LHCN-M2 (cell line): ENCODE results near the gene CFAP77. TPM values are rescaled to one million over a fixed set of nuclear protein-coding genes. Genes with fewer than 3 reads are reported as not detected.
"Not testable (repeated sequence)": the region's sequence is repeated elsewhere in the genome, so short reads cannot be mapped to it uniquely, and the experiment has no call there.

Experiments used
- DNase-seq: peaks from one replicate; pipeline ENCODE4 v3.0.0-alpha.2; 2012; ENCODE audit warnings: low read depth
- total RNA-seq: library from RNA; depleted of rRNA; stranded (reverse); fragments of >200 nt; gene quantifications from 2 replicates; pipeline ENCODE4 v1.2.3, GENCODE V29; 2014

CFAP77 gene
- total RNA-seq, 1 experiment from 2014 or later: not detected

DNA sequence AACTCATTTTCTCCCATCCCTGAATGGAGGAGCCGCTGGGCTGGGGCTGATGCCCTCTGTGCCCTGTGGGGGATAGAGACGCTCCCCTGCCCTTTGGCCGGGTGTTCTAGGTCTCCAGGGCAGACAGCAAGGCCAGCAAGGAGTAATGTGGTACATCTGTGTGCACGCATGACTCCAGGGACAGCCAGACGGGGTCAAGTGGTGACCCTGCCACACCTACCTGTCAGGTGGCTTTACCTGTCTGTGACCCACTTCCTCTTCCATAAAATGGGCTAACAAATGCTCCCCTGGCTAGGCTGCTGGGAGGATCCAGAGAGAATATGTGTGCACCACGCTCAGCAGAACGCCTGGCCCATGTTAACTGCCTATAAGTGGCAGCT, 137.0 kb downstream of the CFAP77 start:
- no peak for DNase-seq

DNA sequence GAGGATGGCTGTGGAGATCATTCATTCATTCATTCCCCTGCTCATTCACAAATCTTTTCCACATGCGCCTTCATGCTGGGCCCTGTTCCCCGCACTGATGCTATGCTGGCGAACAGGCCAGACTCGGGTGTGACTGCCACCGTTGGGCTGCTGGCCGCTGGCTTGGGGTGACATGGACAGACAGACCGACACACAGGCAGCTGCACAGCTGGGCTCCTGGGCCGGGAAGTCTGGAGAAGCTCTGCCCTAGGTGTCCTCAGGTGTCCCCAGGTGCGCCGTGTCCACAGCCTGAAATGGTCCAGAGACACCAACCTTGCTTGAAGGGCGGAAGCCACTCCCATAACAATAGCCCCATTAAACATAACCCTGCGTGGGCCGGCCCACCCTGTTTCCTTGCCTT, 137.4 kb downstream of the CFAP77 start:
- no peak for DNase-seq

DNA sequence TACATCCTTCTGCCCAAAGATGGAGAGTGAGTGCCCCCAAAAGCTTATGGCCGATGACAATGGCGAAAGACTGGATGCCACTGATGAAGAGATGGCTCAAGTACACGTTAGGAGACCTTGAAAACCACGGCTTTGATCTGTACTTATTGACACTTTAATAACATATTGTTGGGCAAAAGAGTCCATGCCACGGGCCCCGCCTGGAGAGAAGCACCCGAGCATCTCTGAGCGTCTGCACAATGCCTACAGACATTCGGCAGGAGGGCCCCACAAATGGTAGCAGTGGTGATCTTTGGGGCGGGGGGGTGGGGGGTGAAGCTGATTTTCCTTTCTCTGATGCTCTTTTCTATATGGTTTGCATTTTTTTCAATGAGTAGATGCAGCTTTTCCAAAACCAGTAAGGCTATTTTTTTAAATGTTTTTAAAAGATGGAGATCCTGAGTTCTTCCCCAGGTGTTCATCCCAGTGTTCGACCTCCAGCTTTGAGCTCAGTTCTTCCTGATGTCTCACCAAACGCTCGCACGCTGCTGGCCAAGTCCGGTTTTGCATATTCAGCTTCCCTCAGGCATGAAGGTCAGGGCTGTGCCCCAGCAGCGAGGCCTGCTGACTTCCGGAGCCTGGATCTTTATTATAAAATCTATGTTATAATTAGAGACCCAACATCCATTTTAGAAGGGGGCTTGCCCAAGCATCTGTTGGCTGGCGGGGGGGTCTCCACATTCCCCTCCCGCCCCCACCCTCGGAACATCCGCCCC, 138.1 kb downstream of the CFAP77 start:
- DNase-seq: no peak

DNA sequence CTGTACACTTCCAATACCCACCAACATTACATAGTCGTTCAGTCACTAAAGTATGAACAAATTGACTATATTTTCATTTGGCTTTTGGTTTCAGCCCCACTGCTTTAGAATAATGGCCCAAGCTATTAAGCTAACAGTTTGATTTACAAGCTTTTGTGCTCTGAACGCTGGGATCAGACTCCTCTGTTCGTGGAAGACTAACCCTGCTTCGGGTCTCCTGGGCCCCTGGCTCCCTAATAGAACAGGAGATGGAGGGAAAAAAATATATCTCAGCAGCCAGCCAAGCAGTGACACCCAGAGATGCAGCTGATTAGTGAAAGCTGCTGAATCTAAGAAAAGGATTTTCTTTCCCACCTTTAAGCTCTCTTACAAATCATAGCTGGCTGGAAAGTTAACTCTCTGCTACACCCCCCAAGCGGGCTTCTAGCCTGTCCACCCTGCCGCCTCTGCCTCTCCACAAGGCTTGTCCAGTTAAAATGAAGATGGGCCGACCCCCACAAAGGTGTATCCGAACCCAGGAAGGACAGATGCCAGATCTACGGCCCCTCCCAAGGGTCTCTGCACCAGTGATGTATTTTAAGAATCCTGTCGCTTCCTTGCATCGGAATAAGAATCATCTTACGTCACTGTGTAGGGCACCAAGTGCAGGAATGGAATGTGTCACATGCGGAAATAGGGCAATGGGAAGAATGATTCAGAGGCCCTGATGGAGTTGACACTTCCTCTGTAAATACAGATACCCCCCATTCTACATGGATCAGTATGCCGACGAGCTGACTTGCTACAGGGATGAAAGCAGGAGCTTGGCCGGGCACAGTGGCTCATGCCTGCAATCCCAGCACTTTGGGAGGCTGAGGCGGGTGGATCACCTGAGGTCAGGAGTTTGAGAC, 139.0 kb downstream of the CFAP77 start:
- no peak for DNase-seq

DNA sequence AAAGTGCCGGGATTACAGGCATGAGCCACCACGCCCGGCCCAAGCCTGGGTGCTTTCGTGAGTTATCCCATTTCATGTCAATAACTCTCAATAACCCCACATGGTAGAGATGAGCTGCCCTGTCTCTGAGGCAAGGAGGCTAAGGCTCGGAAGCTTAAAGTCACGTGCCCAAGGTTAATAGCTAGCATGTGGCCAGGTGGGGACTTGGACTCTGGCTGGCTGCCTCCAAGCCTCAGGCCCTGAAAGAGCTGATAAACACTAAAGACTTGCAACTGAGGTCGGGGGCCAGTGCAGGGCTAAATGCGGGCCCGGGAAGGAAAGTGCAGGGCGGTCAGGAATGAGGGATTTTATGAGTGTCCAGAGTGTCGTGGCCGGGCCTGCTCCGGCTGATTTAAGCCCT, 141.5 kb downstream of the CFAP77 start:
- DNase-seq: no peak

DNA sequence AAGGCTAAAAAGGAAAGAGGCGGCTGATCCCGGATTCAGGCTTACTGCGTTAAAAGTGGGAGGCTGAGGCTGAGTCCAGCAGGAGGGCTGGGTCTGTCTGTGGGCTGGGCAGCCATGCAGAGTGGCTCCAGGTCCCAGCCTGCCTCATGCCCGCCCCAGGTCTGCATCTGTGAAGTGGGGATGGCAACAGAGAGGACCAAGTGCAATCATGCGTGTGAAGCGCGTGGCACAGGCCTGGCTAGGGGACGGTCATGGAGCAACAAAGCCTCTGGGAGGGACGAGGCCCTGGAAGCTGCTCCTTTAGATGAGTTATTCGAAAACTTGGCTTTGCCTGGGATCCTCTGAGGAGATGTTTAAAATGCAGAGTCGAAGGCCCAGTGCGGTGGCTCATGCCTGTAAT, 142.0 kb downstream of the CFAP77 start:
- no peak for DNase-seq

DNA sequence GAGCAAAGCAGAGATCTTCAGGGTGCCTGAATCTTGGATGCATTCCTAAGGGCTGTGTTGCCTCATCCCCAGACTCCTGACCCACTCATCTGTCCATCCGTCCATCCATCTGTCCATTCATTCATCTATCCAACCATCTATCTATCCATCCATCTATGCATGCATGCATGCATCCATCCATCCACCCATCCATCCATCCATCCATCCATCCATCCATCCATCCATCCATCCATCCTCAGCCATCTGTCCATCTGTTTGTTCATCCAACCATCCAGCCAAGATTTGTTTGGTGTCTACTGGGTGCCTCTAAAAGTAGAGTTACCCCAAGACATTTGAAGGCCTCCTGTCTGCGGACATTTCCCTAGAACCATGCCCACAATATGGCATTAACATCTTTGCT, 144.7 kb downstream of the CFAP77 start:
- DNase-seq: no peak

DNA sequence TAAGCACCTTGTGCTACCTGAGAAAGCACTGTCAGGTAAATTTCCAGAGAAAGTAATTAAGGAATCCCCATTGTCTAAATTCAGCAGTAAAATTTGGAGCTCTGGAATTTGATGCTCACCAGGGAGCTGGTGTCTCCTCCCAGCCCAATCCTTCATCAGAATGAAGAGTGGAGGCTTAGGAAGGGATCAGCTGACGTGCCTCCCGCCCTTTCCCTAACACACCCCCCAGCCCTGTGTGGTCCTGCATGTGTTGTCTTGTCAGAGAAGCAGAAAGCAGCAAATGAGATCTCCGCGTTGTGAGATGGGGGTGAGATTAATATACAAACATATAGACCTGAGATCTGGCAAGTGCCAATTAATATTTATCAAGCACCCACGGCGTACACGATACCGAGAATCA, 145.5 kb downstream of the CFAP77 start:
- no peak for DNase-seq

DNA sequence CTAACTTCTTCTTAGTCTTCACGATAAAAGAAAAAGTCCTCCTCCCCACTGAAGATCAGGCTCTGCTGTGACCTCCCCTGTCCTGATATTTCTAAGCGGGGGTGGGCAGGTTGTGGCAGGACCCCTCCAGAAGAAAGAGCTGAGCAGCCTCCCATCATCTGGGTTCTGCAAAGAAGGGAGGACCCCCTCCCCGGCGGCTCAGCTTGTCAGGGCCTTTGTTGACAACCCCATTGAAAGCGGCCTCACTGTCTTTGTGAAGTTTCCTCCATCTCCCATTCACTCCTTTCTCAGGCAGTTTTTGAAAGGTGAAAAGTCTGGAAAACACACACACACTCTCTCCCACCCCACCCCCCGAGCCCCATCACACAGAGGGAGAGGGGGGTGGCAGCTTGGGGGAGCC, 146.2 kb downstream of the CFAP77 start:
- no peak for DNase-seq

DNA sequence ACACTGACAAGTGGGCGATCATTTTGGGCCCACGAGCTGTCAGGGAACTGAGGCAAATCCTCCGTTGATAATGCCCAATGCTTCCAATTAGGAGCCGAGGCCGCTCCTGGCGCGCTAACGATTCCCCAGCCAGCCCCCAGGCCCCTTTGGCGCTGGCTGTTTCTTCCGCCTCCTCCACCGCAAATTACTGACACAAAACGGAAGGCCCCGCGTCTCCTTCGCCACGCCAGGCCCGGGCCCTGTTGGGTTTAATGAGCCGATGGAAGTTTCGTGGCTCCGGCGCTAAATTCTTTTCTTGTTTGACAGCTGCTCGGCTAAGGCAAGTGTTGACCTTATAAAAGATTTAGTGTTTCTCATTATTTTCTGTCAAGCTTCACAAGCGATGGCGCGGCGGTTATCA, 146.7 kb downstream of the CFAP77 start:
- no peak for DNase-seq

DNA sequence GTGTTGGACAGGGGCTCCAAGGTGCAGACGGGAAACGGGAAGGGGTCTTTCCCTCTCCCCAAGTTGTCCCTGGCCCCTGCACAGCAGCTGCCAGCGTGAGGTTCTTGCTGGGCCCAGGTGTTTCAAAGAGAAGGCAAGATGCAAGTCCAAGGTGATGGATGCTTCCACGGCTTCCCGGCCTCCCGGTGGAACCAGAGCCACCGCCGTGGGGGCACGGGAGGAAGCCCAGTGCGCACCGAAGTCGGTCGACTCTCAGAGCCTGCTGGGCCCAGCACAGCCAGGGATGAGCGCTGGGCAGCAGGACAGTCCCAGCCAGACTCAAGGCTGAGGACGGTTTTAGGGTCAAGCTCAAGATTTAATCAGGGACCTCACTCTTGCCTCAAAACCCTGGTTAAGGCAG, 147.1 kb downstream of the CFAP77 start:
- no peak for DNase-seq

DNA sequence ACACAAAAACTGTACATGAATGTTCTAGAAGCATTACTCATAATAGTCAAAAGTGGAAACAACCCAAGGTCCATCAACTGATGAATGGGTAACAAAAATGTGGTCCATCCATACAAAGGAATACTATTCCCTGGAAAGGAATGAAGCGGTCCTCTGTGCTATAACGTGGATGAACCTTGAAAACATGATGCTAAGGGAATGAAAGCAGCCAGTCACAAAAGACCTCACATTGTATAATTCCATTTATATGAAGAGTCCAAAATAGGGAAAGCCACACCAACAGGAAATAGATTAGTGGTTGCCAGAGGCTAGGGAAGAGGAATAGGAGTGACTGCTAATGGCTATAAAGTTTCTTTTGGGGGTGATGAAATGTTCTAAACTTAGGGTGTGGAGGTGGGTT, 149.7 kb downstream of the CFAP77 start:
- no peak for DNase-seq

DNA sequence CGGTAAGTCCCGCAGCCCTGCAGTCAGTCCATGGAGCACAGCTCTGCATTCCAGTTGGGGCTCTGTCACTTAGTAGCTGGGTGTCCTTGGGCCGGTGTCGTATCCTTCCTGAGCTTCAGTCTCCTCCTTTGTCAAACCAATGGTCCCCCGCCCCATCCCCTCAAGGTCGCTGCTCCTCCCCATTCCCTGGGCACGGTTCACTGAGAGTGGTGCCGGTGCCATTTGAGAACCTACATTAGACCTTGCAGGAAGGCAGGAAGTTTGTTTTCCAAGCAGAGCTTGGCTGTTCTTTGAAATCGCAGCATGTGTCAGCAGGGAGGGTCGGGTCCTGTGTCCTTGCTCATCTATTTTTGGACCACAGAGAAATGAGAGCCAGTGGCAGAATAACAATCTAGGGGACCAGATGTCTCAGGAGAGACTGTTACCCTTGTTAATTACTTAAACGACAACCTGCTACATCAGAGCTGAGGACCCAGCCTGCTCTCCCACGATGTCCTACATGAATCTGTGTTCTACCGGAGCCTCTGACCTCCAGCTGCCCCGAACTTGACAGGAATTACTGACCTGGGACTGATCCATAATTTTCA, 150.7 kb downstream of the CFAP77 start:
- DNase-seq: no peak

DNA sequence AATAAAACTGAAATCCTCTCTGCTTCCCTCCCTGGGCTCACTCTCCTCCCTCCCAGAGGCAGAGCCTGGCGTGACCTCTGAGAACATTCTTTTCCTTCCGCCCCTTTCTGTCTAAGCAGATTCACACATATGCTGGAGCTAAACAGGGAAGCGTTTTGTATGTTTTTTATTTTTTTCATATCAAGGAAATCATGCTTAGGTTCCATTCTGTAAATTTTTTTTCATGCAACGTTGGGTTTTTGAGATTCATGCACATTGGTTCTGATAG, 152.2 kb downstream of the CFAP77 start:
- DNase-seq: no peak

DNA sequence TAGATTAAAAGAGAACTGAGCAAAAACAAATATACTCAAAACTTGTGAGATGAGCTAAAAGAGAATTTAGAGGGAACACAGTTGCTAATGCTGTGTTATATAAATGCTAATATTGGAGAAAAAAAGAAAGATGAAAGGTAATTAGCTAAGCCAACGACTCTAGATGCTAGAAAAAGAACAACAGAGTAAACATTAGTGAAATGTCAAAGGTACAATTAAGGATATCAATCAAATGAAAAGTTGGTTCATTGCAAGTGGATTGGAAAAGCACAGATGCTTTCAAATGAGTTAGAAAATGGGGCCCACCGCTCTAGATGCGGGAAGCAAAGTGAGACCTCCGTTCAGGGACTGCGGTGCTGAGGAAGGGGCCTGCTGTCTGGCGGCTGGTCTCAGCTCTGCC, 154.5 kb downstream of the CFAP77 start:
- DNase-seq: no peak

DNA sequence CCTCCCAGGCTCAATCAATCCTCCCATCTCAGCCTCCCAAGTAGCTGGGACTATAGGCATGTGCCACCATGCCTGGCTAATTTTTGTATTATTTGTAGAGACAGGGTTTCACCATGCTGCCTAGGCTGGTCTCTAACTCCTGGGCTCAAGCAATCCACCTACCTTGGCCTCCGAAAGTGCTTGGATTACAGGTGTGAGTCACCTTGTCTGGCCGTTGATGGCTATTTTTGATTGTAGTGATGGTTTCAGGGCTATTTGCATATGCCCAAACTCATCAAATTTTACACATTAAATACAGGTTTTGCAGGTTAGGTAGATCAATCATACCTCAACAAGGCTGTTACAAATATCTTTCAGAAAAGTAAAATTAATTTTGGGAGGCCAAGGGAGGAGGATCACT, 158.8 kb downstream of the CFAP77 start:
- not testable (repeated sequence) for DNase-seq

DNA sequence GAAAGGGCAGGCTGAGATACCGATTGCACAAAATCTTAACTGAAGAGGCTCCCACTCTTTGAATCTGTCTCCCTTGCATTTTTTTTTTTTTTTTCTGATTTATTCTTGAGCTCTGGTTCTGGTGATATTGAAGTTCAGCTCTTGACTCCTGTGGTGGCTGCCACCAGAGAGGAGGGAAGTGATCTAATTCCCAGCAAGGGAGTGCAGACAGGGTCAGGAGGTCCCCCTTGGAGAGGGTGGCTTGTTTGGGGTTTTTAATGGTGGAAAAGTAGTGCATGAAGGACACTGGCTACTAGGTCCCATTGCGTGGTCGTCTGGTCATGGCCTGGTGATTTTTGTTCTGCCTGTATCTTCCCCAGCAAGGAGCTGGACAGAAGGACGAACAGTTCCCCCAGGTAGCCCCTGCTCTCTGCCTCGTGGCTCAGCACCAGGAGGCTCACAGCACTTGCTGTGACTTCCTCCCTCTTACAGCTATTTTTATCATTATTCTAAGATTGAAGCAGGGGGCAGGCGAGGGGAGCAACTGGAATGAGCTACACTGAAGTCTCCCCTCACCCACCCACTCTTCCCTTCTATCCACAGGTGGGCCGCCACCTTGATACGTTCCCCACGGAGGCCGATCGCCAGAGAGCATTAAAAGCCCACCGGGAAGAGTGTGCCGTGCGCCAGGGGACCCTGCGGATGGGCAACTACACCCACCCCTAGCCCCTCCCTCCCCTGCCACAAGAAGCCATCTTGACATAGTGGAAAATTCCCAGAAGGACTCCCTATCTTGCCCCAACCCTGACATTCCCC, 162.0 kb downstream of the CFAP77 start:
- DNase-seq: no peak

DNA sequence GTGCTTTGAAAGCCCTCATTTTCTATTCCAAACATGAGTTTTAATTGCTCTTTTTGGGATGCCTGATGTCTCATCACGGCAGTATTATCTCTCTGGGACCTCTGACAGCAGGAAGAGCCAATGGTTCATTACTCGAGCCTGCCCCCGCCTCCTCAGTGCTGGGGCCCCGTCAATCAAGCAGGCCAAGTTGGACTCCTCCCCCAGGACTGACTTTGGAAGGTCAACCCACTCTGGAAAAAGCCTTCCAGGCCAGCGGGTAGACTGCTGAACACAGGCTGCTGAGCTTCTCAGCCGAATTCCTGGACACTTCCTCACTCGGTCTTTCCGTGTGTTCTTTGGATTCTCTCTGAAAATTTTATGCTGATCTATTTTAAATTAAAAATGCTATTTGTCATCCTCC, 162.9 kb downstream of the CFAP77 start:
- peak; percentile 19 for DNase-seq

DNA sequence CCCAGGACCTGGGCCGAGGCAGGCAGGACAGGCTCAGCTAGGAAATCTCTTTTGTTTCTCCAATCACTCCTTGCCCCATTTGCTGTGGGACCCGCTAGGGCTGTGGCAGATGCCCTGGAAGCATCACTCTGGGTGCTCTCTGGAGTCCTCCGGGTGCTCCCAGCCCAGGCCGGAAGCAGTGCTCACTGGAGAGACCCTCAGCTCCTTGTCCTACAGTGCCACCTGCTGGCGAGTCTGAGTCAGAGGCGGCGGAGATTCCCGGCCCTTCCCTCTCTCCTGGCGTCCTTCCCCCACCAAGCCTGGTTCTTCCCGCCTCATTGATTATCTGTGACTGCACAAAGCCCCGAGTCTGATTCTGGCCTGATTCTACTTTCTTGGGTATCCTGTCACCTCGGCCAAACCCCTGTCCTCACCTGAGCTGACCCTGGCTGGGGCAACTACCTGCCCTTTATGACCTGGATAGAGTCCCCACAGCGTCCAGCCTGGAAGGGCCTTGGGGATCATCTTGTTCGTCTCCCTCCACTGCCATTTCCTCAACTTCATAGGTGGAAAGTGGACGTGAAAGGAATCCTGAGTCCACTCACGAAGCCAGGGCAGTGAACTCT, 165.1 kb downstream of the CFAP77 start:
- peak; percentile 56 for DNase-seq

DNA sequence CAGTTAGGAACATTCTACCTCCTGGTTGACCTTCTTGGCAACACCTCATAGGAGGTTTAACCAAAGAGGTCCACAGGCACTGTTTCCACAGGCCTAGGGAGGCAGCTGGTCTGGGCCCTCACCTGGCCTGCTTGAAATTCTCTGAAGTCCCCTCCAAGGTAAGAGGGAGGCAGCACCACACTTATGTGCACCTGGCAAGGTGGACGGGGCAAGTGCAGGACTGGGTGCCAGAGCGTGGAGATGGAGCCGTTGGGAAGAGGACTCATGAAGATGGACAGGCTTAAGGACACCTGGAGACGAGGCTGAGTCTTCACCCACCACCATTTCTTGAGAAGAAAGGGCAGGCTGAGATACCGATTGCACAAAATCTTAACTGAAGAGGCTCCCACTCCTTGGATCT, 165.8 kb downstream of the CFAP77 start:
- no peak for DNase-seq

DNA sequence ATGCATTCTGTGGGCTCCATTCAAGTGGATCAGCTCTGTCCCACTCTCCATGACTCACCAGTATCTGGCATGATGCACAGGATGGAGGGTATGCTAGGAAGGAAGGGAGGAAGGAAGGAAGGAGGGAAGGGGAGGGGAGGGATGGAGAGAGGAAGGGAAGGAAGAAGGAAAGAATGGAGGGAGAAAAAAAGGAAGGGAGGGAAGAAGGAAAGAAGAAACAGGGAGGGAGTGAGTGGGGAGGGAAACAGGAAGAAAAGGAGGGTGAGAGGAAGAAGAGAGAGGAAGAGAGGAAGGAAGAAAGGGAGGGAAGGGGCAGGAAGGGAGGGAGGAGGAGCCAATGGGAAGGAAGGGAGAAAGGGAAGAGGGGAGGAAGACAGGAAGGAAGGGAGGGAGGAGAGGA, 167.1 kb downstream of the CFAP77 start:
- DNase-seq: no peak
